SK-N-SH (cell line): ENCODE results near the gene GPNMB. TPM values are rescaled to one million over a fixed set of nuclear protein-coding genes. Genes with fewer than 3 reads are reported as not detected.

Experiments
- CTCF ChIA-PET: fragments of 300-600, 350-600 bp; formaldehyde crosslinking; extraction: SDS; loops from one replicate; lab custom pipeline; 2021; lab: Yijun Ruan, JAX
- POLR2A ChIA-PET: fragments of 350-600 bp; sonication (Branson Sonifier 250); formaldehyde crosslinking; extraction: SDS; loops from one replicate; lab custom pipeline; 2020; ENCODE audit warnings: antibody characterized with exemption, inconsistent platforms; lab: Yijun Ruan, JAX
- DNase-seq: peaks from one replicate; pipeline ENCODE4 v3.0.0; 2012
- H2AFZ ChIP-seq: fragments of 200-600 bp; sonication (generic); 2 replicates; pipeline ENCODE4 v1.8.1; 2016; ENCODE audit warnings: antibody characterized with exemption, mild to moderate bottlenecking, low read depth
- H3F3A ChIP-seq: fragments of 200-600 bp; sonication (generic); replicated peaks from 2 replicates; pipeline ENCODE3; 2016; ENCODE audit warnings: antibody characterized with exemption, mild to moderate bottlenecking; ENCODE audit not compliant: insufficient read depth
- H3K27ac ChIP-seq, 2 experiments: fragments of 200-500 bp in 1 of 2; fragments of 200-600 bp in 1 of 2; sonication (Bioruptor generic) in 1 of 2; sonication (generic), shearing (Covaris generic) in 1 of 2; 2 replicates each; pipeline versions ENCODE4 v1.5.1 to v1.6.1; 2014 to 2016; ENCODE audit warnings: low read depth in 2 of 2, inconsistent platforms in 1 of 2, low read length in 1 of 2, mild to moderate bottlenecking in 1 of 2, mixed read lengths in 1 of 2
- H3K27me3 ChIP-seq: fragments of 200-600 bp; sonication (generic), shearing (Covaris generic); 2 replicates; pipeline ENCODE4 v1.6.1; 2016; ENCODE audit warnings: mixed run types; ENCODE audit not compliant: insufficient read depth
- H3K36me3 ChIP-seq, 2 experiments: fragments of 200-500 bp in 1 of 2; fragments of 200-600 bp in 1 of 2; sonication (Bioruptor generic) in 1 of 2; sonication (generic) in 1 of 2; replicated peaks in 1 of 2; 2 replicates each; pipeline versions ENCODE3 to v1.5.1; 2014 to 2016; ENCODE audit warnings: low read length in 1 of 2, mild to moderate bottlenecking in 1 of 2; ENCODE audit not compliant: insufficient read depth in 2 of 2, control insufficient read depth in 1 of 2
- H3K4me1 ChIP-seq, 2 experiments: fragments of 200-500 bp in 1 of 2; fragments of 200-600 bp in 1 of 2; sonication (Bioruptor generic) in 1 of 2; sonication (generic), shearing (Covaris generic) in 1 of 2; 2 replicates each; pipeline versions ENCODE4 v1.5.1 to v1.6.1; 2014 to 2016; ENCODE audit warnings: low read depth in 1 of 2, low read length in 1 of 2, mixed run types in 1 of 2; ENCODE audit not compliant: insufficient read depth in 2 of 2, control insufficient read depth in 1 of 2
- H3K4me2 ChIP-seq: fragments of 200-600 bp; sonication (generic), shearing (Covaris generic); 2 replicates; pipeline ENCODE4 v1.6.1; 2017; ENCODE audit warnings: mixed run types
- H3K4me3 ChIP-seq, 2 experiments: fragments of 200-500 bp in 1 of 2; fragments of 200-600 bp in 1 of 2; sonication (Bioruptor generic) in 1 of 2; sonication (generic), shearing (Covaris generic) in 1 of 2; 2 replicates each; pipeline versions ENCODE4 v1.5.1 to v1.8.1; 2014 to 2016; ENCODE audit warnings: low read depth in 2 of 2, inconsistent platforms in 1 of 2, low read length in 1 of 2, mild to moderate bottlenecking in 1 of 2, mixed read lengths in 1 of 2, moderate library complexity in 1 of 2
- H3K79me2 ChIP-seq: fragments of 200-600 bp; sonication (generic); 2 replicates; pipeline ENCODE4 v1.8.1; 2017; ENCODE audit warnings: mild to moderate bottlenecking; ENCODE audit not compliant: insufficient read depth
- H3K9ac ChIP-seq: fragments of 200-600 bp; sonication (generic); 2 replicates; pipeline ENCODE4 v1.6.1; 2017; ENCODE audit warnings: mixed run types
- H3K9me2 ChIP-seq: fragments of 200-600 bp; sonication (generic); 2 replicates; pipeline ENCODE4 v1.6.1; 2017; ENCODE audit warnings: mixed run types
- H3K9me3 ChIP-seq: fragments of 200-600 bp; sonication (generic); 2 replicates; pipeline ENCODE4 v1.6.1; 2017; ENCODE audit warnings: mixed run types, mild to moderate bottlenecking, moderate library complexity
- H4K20me1 ChIP-seq: fragments of 200-600 bp; sonication (generic); 2 replicates; pipeline ENCODE4 v1.6.1; 2017; ENCODE audit warnings: mild to moderate bottlenecking, mixed run types; ENCODE audit not compliant: insufficient read depth
- CHD2 ChIP-seq: fragments of 150-350 bp; IDR thresholded peaks from 2 replicates; pipeline ENCODE4 v1.6.1; 2018; ENCODE audit warnings: low read length; ENCODE audit not compliant: partially characterized antibody
- ELF1 ChIP-seq: IDR thresholded peaks from 2 replicates; pipeline ENCODE4 v1.4.0; 2012
- EP300 ChIP-seq, 2 experiments: IDR thresholded peaks; 2 replicates each; pipeline versions ENCODE4 v1.4.0 to v1.6.1; 2012; ENCODE audit warnings: borderline replicate concordance in 1 of 2, low read depth in 1 of 2, low read length in 1 of 2
- EZH2phosphoT487 ChIP-seq: fragments of 200-600 bp; sonication (generic); IDR thresholded peaks from 2 replicates; pipeline ENCODE4 v1.6.1; 2017; ENCODE audit warnings: low read depth, mixed run types, mild to moderate bottlenecking, antibody characterized with exemption, moderate library complexity, borderline replicate concordance
- FOXJ3 ChIP-seq: sonication (generic); formaldehyde crosslinking; IDR thresholded peaks from 2 replicates; pipeline ENCODE4 v1.5.1; 2020; ENCODE audit warnings: mild to moderate bottlenecking, missing genetic modification reagents
- FOXM1 ChIP-seq: IDR thresholded peaks from 2 replicates; pipeline ENCODE4 v1.4.0; 2012; ENCODE audit warnings: low read depth, mild to moderate bottlenecking
- GABPA ChIP-seq: IDR thresholded peaks from 2 replicates; pipeline ENCODE4 v1.4.0; 2012; ENCODE audit warnings: low read depth, mild to moderate bottlenecking
- GATA2 ChIP-seq: sonication (generic); formaldehyde crosslinking; IDR thresholded peaks from 2 replicates; pipeline ENCODE4 v1.5.0; 2020; ENCODE audit warnings: mild to moderate bottlenecking, missing genetic modification reagents
- NFIC ChIP-seq: IDR thresholded peaks from 2 replicates; pipeline ENCODE4 v1.4.0; 2012; ENCODE audit warnings: borderline replicate concordance
- NRF1 ChIP-seq: IDR thresholded peaks from 2 replicates; pipeline ENCODE4 v1.6.1; 2012; ENCODE audit warnings: low read depth, mild to moderate bottlenecking, low read length
- POLR2AphosphoS5 ChIP-seq: IDR thresholded peaks from 2 replicates; pipeline ENCODE4 v1.6.1; 2012; ENCODE audit warnings: low read depth, low read length
- RXRA ChIP-seq: IDR thresholded peaks from 2 replicates; pipeline ENCODE4 v1.4.0; 2012; ENCODE audit warnings: low read depth, mild to moderate bottlenecking, borderline replicate concordance
- SMC3 ChIP-seq: IDR thresholded peaks from 2 replicates; pipeline ENCODE4 v1.6.1; 2012; ENCODE audit warnings: low read depth, low read length, improper control_type of control experiment
- TCF12 ChIP-seq: IDR thresholded peaks from 2 replicates; pipeline ENCODE4 v1.4.0; 2012
- TEAD4 ChIP-seq: IDR thresholded peaks from 2 replicates; pipeline ENCODE4 v1.4.0; 2012; ENCODE audit warnings: mild to moderate bottlenecking, borderline replicate concordance; ENCODE audit not compliant: insufficient read depth
- YY1 ChIP-seq: IDR thresholded peaks from 2 replicates; pipeline ENCODE4 v1.4.0; 2012; ENCODE audit warnings: low read depth, mild to moderate bottlenecking
- WGBS: methylation state at CpG from one replicate; pipeline ENCODE4 v1.1.6; 2017; ENCODE audit warnings: low lambda C conversion rate; 5-methylcytosine and 5-hydroxymethylcytosine counted together
- polyA plus RNA-seq, 3 experiments: library from polyadenylated mRNA; depleted of rRNA; stranded (reverse); fragments of >200 nt; gene quantifications; 2 replicates each; pipeline ENCODE4 v1.2.3, GENCODE V29; 2012
- TF ChIP-seq, protein P1 (sequence below): fragments of 150-350 bp; IDR thresholded peaks from 2 replicates; pipeline ENCODE4 v1.6.1; 2016; ENCODE audit warnings: mild to moderate bottlenecking, low read depth, low read length
- TF ChIP-seq, protein P2 (sequence below): IDR thresholded peaks from 2 replicates; pipeline ENCODE4; 2012
- TF ChIP-seq, protein P3 (sequence below): IDR thresholded peaks from 2 replicates; pipeline ENCODE4 v1.6.1; 2012; ENCODE audit warnings: mild to moderate bottlenecking, low read depth, low read length, moderate library complexity
- TF ChIP-seq, protein P4 (sequence below): fragments of 150-350 bp; IDR thresholded peaks from 2 replicates; pipeline ENCODE4 v1.6.1; 2017; ENCODE audit warnings: antibody characterized with exemption, low read length, low read depth, borderline replicate concordance
- TF ChIP-seq, protein P5 (sequence below): fragments of 200-600 bp; sonication (generic); IDR thresholded peaks from 2 replicates; pipeline ENCODE4 v1.6.1; 2017; ENCODE audit warnings: antibody characterized with exemption, mild to moderate bottlenecking, moderate library complexity
- TF ChIP-seq, protein P6 (sequence below): IDR thresholded peaks from 2 replicates; pipeline ENCODE4 v1.4.0; 2012; ENCODE audit warnings: low read depth

The GPNMB gene
- polyA plus RNA-seq (2012; rRNA removed) = 13.8 and 24.9 TPM in 2 replicates
- polyA plus RNA-seq (2012; cell fraction: cytosol; rRNA removed) = 20.2 and 21.9 TPM in 2 replicates
- polyA plus RNA-seq (2012; cell fraction: nucleus; rRNA removed) = 14.1 and 23.9 TPM in 2 replicates

DNA sequence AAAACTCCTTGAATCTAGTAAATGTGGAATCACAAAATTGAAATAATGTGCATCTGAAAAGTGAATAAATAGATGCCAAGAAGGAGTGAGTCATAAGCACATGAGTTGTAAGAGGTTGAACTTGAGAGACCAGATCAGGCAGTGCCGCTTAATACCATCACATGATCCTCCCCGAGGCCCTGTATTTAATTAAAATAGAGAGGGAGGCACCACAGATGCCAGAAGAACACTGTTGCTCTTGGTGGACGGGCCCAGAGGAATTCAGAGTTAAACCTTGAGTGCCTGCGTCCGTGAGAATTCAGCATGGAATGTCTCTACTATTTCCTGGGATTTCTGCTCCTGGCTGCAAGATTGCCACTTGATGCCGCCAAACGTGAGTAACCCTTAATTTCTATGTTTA, at the start of gene GPNMB:
Gene GPNMB (plus strand): TSS at position 221 of the 400 bp plus-strand sequence. CDS start 83 bp downstream, at position 304.
- peak; percentile 62 for DNase-seq
- H3K9me2 ChIP-seq = no peaks in the 10 kb centered on the region
- H2AFZ ChIP-seq = peak within 1 kb of the TSS; percentile 73
- no peaks in the 10 kb centered on the region for H3K9me3 ChIP-seq
- POLR2A ChIA-PET = no interaction called here
- peaks cover 13% of the 10 kb centered on the region for H3F3A ChIP-seq
- H4K20me1 ChIP-seq = no peaks in the 10 kb centered on the region
- H3K4me2 ChIP-seq = peak within 1 kb of the TSS; percentile 75
- H3K4me3 ChIP-seq = peak within 1 kb of the TSS; percentile 12 to 33; a peak in 2 of 4 replicates
- H3K27ac ChIP-seq = peak within 1 kb of the TSS; percentile 71 to 89
- 20% methylated on average over 7 of the region's 7 CpGs for WGBS
- CTCF ChIA-PET = interaction anchor here (0.5 to 2.4 kb wide), 6 partner anchors 14 to 895 kb away, joined by 3 to 13 read pairs (median 6); no protein-coding TSS in a partner anchor
- H3K27me3 ChIP-seq = no peaks in the 10 kb centered on the region
- H3K79me2 ChIP-seq = no peaks in the 10 kb centered on the region
- H3K4me1 ChIP-seq = peaks cover 6 to 7% of the 10 kb centered on the region in 2 experiments; a peak in 3 of 4 replicates
- no peaks in the 10 kb centered on the region for H3K36me3 ChIP-seq
- peak within 1 kb of the TSS; percentile 1; the same call in 1 of the 2 replicates for H3K9ac ChIP-seq
- no peak for TF ChIP-seq FOXM1
- 0 out of 2 replicates have a peak, but pooled peaks have one; percentile 12 for TF ChIP-seq TEAD4
- peak; percentile 55 for TF ChIP-seq NFIC
- TF ChIP-seq EZH2phosphoT487 = no peak
- TF ChIP-seq, protein P1, sequence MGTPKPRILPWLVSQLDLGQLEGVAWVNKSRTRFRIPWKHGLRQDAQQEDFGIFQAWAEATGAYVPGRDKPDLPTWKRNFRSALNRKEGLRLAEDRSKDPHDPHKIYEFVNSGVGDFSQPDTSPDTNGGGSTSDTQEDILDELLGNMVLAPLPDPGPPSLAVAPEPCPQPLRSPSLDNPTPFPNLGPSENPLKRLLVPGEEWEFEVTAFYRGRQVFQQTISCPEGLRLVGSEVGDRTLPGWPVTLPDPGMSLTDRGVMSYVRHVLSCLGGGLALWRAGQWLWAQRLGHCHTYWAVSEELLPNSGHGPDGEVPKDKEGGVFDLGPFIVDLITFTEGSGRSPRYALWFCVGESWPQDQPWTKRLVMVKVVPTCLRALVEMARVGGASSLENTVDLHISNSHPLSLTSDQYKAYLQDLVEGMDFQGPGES = no peak
- TF ChIP-seq NRF1 = no peak
- no peak for TF ChIP-seq SMC3
- TF ChIP-seq, protein P2, sequence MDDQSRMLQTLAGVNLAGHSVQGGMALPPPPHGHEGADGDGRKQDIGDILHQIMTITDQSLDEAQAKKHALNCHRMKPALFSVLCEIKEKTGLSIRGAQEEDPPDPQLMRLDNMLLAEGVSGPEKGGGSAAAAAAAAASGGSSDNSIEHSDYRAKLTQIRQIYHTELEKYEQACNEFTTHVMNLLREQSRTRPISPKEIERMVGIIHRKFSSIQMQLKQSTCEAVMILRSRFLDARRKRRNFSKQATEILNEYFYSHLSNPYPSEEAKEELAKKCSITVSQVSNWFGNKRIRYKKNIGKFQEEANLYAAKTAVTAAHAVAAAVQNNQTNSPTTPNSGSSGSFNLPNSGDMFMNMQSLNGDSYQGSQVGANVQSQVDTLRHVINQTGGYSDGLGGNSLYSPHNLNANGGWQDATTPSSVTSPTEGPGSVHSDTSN = 0 out of 2 replicates have a peak, but pooled peaks have one; percentile 11
- TF ChIP-seq, protein P3, sequence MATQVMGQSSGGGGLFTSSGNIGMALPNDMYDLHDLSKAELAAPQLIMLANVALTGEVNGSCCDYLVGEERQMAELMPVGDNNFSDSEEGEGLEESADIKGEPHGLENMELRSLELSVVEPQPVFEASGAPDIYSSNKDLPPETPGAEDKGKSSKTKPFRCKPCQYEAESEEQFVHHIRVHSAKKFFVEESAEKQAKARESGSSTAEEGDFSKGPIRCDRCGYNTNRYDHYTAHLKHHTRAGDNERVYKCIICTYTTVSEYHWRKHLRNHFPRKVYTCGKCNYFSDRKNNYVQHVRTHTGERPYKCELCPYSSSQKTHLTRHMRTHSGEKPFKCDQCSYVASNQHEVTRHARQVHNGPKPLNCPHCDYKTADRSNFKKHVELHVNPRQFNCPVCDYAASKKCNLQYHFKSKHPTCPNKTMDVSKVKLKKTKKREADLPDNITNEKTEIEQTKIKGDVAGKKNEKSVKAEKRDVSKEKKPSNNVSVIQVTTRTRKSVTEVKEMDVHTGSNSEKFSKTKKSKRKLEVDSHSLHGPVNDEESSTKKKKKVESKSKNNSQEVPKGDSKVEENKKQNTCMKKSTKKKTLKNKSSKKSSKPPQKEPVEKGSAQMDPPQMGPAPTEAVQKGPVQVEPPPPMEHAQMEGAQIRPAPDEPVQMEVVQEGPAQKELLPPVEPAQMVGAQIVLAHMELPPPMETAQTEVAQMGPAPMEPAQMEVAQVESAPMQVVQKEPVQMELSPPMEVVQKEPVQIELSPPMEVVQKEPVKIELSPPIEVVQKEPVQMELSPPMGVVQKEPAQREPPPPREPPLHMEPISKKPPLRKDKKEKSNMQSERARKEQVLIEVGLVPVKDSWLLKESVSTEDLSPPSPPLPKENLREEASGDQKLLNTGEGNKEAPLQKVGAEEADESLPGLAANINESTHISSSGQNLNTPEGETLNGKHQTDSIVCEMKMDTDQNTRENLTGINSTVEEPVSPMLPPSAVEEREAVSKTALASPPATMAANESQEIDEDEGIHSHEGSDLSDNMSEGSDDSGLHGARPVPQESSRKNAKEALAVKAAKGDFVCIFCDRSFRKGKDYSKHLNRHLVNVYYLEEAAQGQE = no peak
- TF ChIP-seq, protein P4, sequence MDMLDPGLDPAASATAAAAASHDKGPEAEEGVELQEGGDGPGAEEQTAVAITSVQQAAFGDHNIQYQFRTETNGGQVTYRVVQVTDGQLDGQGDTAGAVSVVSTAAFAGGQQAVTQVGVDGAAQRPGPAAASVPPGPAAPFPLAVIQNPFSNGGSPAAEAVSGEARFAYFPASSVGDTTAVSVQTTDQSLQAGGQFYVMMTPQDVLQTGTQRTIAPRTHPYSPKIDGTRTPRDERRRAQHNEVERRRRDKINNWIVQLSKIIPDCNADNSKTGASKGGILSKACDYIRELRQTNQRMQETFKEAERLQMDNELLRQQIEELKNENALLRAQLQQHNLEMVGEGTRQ = peak; percentile 36; the same call in 1 of the 2 replicates
- no peak for TF ChIP-seq CHD2
- TF ChIP-seq EP300 (IDR thresholded peaks at IDR 0.05; ENCODE audit: borderline replicate concordance in 1 of 2, low read depth in 1 of 2, low read length in 1 of 2) = peak in 1 of 2 experiments; percentile 13; a peak in 1 of 4 replicates
- no peak for TF ChIP-seq GATA2 (CRISPR knock-in tag)
- 0 out of 2 replicates have a peak, but pooled peaks have one; percentile 19 for TF ChIP-seq POLR2AphosphoS5
- no peak for TF ChIP-seq YY1
- TF ChIP-seq, protein P5, sequence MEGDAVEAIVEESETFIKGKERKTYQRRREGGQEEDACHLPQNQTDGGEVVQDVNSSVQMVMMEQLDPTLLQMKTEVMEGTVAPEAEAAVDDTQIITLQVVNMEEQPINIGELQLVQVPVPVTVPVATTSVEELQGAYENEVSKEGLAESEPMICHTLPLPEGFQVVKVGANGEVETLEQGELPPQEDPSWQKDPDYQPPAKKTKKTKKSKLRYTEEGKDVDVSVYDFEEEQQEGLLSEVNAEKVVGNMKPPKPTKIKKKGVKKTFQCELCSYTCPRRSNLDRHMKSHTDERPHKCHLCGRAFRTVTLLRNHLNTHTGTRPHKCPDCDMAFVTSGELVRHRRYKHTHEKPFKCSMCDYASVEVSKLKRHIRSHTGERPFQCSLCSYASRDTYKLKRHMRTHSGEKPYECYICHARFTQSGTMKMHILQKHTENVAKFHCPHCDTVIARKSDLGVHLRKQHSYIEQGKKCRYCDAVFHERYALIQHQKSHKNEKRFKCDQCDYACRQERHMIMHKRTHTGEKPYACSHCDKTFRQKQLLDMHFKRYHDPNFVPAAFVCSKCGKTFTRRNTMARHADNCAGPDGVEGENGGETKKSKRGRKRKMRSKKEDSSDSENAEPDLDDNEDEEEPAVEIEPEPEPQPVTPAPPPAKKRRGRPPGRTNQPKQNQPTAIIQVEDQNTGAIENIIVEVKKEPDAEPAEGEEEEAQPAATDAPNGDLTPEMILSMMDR = no peak
- no peak for TF ChIP-seq FOXJ3 (CRISPR knock-in tag)
- TF ChIP-seq, protein P6, sequence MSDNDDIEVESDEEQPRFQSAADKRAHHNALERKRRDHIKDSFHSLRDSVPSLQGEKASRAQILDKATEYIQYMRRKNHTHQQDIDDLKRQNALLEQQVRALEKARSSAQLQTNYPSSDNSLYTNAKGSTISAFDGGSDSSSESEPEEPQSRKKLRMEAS = peak; percentile 59; the same call in 1 of the 2 replicates
- peak; percentile 84 for TF ChIP-seq TCF12
- TF ChIP-seq GABPA = no peak
- TF ChIP-seq RXRA = no peak
- TF ChIP-seq ELF1 = no peak
